HCT116 (cell line): Measurements from ENCODE around the gene PTGR3. TPM values are rescaled to one million over a fixed set of nuclear protein-coding genes. Genes with fewer than 3 reads are reported as not detected.

Source experiments
- ATAC-seq: fragments of 200-7000 bp; cut with Tn5 transposase; 2 replicates; pipeline ENCODE4 v1.9.1; 2020; ENCODE audit warnings: mild to moderate bottlenecking, moderate library complexity
- BruUV-seq: library from RNA; stranded (reverse); fragments of 400-500 nt; replicated peaks from 2 replicates; lab custom pipeline; 2021; lab: Mats Ljungman, UMichigan
- CTCF ChIA-PET: fragments of 300-600 bp; sonication (Branson Sonifier 250); formaldehyde crosslinking; loops from one replicate; lab custom pipeline; 2021; ENCODE audit warnings: antibody characterized with exemption; lab: Charles Lee
- POLR2A ChIA-PET: fragments of 300-600, 350-600 bp; sonication (Branson Sonifier 250); formaldehyde crosslinking; loops from one replicate; lab custom pipeline; 2021; ENCODE audit warnings: antibody characterized with exemption; lab: Charles Lee
- RAD21 ChIA-PET, 2 experiments: fragments of 300-600 bp; sonication (Branson Sonifier 250); formaldehyde crosslinking; loops; one replicate each; lab custom pipeline; 2023; ENCODE audit warnings: low total read pairs in 2 of 2; ENCODE audit not compliant: uncharacterized antibody in 2 of 2, unreplicated experiment in 2 of 2, low non-redundant PET in 1 of 2; lab: Charles Lee
- DNase-seq: peaks from one replicate; pipeline ENCODE4 v3.0.0-alpha.2; 2010; ENCODE audit warnings: low read depth, low spot score
- H2AFZ ChIP-seq: fragments of 200-600 bp; shearing (Covaris generic), sonication (generic); 2 replicates; pipeline ENCODE4 v1.6.1; 2017; ENCODE audit warnings: low read depth, mixed run types, mixed read lengths, antibody characterized with exemption, low read length; ENCODE audit not compliant: poor library complexity, severe bottlenecking
- H3K27ac ChIP-seq: 2 replicates; pipeline ENCODE4 v1.5.1; 2012; ENCODE audit warnings: low read depth, low read length
- H3K27me3 ChIP-seq: fragments of 200-600 bp; sonication (generic); 2 replicates; pipeline ENCODE4 v1.6.1; 2016; ENCODE audit warnings: mixed run types, low read length, mixed read lengths; ENCODE audit not compliant: insufficient read depth
- H3K36me3 ChIP-seq, 2 experiments: fragments of 200-500 bp in 1 of 2; fragments of 200-600 bp in 1 of 2; sonication (Bioruptor generic) in 1 of 2; sonication (generic) in 1 of 2; 2 replicates each; pipeline versions ENCODE4 v1.5.1 to v1.6.1; 2014 to 2016; ENCODE audit warnings: low read length in 2 of 2, inconsistent platforms in 1 of 2, mixed read lengths in 1 of 2, mixed run types in 1 of 2; ENCODE audit not compliant: insufficient read depth in 2 of 2, control insufficient read depth in 1 of 2
- H3K4me1 ChIP-seq, 2 experiments: fragments of 200-600 bp in 1 of 2; sonication (generic) in 1 of 2; 2 replicates each; pipeline versions ENCODE4 v1.5.1 to v1.6.1; 2012 to 2017; ENCODE audit warnings: low read length in 2 of 2, inconsistent platforms in 1 of 2, mild to moderate bottlenecking in 1 of 2, mixed read lengths in 1 of 2, mixed run types in 1 of 2, moderate library complexity in 1 of 2; ENCODE audit not compliant: insufficient read depth in 2 of 2, control insufficient read depth in 1 of 2
- H3K4me2 ChIP-seq: fragments of 200-600 bp; sonication (generic); 2 replicates; pipeline ENCODE4 v1.6.1; 2017; ENCODE audit warnings: mixed run types, low read length, mixed read lengths
- H3K4me3 ChIP-seq, 2 experiments: fragments of 200-600 bp in 1 of 2; sonication (generic) in 1 of 2; replicated peaks in 1 of 2; 2 replicates each; pipeline ENCODE4 v1.5.1; 2011 to 2016; ENCODE audit warnings: low read length in 2 of 2, control low read depth in 1 of 2, low read depth in 1 of 2, mild to moderate bottlenecking in 1 of 2, mixed read lengths in 1 of 2, mixed run types in 1 of 2
- H3K79me2 ChIP-seq: fragments of 200-600 bp; sonication (generic); 2 replicates; pipeline ENCODE4 v1.6.1; 2017; ENCODE audit warnings: mild to moderate bottlenecking, mixed run types, low read length, moderate library complexity, mixed read lengths; ENCODE audit not compliant: insufficient read depth
- H3K9ac ChIP-seq: fragments of 200-600 bp; sonication (generic); 2 replicates; pipeline ENCODE4 v1.6.1; 2016; ENCODE audit warnings: low read length, mixed read lengths
- H3K9me2 ChIP-seq: fragments of 200-600 bp; sonication (generic), shearing (Covaris generic); 2 replicates; pipeline ENCODE4 v1.6.1; 2017; ENCODE audit warnings: mixed run types, mild to moderate bottlenecking, moderate library complexity; ENCODE audit not compliant: insufficient read depth
- H3K9me3 ChIP-seq, 2 experiments: fragments of 200-500 bp in 1 of 2; fragments of 200-600 bp in 1 of 2; sonication (Bioruptor generic) in 1 of 2; sonication (generic) in 1 of 2; 2 replicates each; pipeline ENCODE4 v1.6.1; 2014 to 2017; ENCODE audit warnings: low read length in 2 of 2, mixed read lengths in 2 of 2, inconsistent platforms in 1 of 2, low read depth in 1 of 2, mild to moderate bottlenecking in 1 of 2, mixed run types in 1 of 2, moderate library complexity in 1 of 2; ENCODE audit not compliant: control insufficient read depth in 1 of 2, insufficient read depth in 1 of 2
- H4K20me1 ChIP-seq: fragments of 200-600 bp; sonication (generic), shearing (Covaris generic); 2 replicates; pipeline ENCODE4 v1.6.1; 2017; ENCODE audit warnings: mixed run types, mild to moderate bottlenecking, moderate library complexity; ENCODE audit not compliant: insufficient read depth
- CBX3 ChIP-seq: IDR thresholded peaks from 2 replicates; pipeline ENCODE4 v1.6.1; 2012; ENCODE audit warnings: low read depth
- EGR1 ChIP-seq: IDR thresholded peaks from 2 replicates; pipeline ENCODE4 v1.6.1; 2012; ENCODE audit warnings: low read depth
- FOSL1 ChIP-seq: IDR thresholded peaks from 2 replicates; pipeline ENCODE4 v1.6.1; 2012; ENCODE audit warnings: low read depth
- RAD21 ChIP-seq: IDR thresholded peaks from 2 replicates; pipeline ENCODE4 v1.6.1; 2012; ENCODE audit warnings: low read depth, mild to moderate bottlenecking
- SIN3A ChIP-seq: IDR thresholded peaks from 2 replicates; pipeline ENCODE4 v1.6.1; 2012; ENCODE audit warnings: low read depth
- SP1 ChIP-seq: IDR thresholded peaks from 2 replicates; pipeline ENCODE4 v1.6.1; 2012; ENCODE audit warnings: low read depth
- SRF ChIP-seq: IDR thresholded peaks from 2 replicates; pipeline ENCODE4 v1.6.1; 2012; ENCODE audit warnings: low read depth
- intact Hi-C: fragments of 100-400 bp; cut with micrococcal nuclease; formaldehyde crosslinking; loops from 2 replicates; pipeline ENCODE4 v1.10.0; 2022
- total RNA-seq: library from RNA; stranded (reverse); gene quantifications from one replicate; pipeline ENCODE4 v1.2.1, GENCODE V29; 2021; ENCODE audit not compliant: unreplicated experiment
- TF ChIP-seq, protein P1 (sequence below): IDR thresholded peaks from 2 replicates; pipeline ENCODE4 v1.6.1; 2012; ENCODE audit warnings: low read depth
- TF ChIP-seq, protein P2 (sequence below): IDR thresholded peaks from 2 replicates; pipeline ENCODE4 v1.6.1; 2012

PTGR3 gene
- total RNA-seq, 1 experiment from 2014 or later = 25.3 TPM

DNA sequence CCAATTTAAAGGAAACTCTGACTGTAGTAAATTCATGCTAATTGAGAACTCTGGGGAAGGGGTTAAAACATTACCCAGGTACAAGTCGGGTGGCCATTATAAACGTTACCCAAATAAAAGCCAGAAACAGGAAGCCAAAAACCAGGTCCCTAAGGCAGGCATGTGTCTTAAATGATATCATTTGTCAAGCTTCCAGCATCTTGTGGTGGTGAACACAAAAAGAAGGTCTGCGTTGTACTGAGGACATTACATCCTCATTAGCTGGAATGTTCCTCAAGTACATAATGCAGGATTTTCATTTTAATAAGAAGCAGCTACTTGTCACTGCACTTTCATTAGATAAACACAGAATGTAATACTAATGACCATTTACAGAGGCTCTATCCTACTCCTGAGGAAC is 10.9 kb downstream of the PTGR3 start:
- ChIA-PET CTCF (no interaction called here), RAD21 (no interaction called here), POLR2A (no interaction called here)
- ATAC-seq (no peak), DNase-seq (no peak)
- no TSS peak for BruUV-seq
- H3K27ac ChIP-seq = no peak overlapping the region
- no peak overlapping the region for H3K4me3 ChIP-seq
- H3K27me3 ChIP-seq = no peaks in the 10 kb centered on the region
- H3K9me3 ChIP-seq = no peaks in the 10 kb centered on the region
- H4K20me1 ChIP-seq = no peaks in the 10 kb centered on the region
- TF ChIP-seq RAD21 = no peak
- TF ChIP-seq, protein P1, sequence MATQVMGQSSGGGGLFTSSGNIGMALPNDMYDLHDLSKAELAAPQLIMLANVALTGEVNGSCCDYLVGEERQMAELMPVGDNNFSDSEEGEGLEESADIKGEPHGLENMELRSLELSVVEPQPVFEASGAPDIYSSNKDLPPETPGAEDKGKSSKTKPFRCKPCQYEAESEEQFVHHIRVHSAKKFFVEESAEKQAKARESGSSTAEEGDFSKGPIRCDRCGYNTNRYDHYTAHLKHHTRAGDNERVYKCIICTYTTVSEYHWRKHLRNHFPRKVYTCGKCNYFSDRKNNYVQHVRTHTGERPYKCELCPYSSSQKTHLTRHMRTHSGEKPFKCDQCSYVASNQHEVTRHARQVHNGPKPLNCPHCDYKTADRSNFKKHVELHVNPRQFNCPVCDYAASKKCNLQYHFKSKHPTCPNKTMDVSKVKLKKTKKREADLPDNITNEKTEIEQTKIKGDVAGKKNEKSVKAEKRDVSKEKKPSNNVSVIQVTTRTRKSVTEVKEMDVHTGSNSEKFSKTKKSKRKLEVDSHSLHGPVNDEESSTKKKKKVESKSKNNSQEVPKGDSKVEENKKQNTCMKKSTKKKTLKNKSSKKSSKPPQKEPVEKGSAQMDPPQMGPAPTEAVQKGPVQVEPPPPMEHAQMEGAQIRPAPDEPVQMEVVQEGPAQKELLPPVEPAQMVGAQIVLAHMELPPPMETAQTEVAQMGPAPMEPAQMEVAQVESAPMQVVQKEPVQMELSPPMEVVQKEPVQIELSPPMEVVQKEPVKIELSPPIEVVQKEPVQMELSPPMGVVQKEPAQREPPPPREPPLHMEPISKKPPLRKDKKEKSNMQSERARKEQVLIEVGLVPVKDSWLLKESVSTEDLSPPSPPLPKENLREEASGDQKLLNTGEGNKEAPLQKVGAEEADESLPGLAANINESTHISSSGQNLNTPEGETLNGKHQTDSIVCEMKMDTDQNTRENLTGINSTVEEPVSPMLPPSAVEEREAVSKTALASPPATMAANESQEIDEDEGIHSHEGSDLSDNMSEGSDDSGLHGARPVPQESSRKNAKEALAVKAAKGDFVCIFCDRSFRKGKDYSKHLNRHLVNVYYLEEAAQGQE = no peak
- TF ChIP-seq SP1 = no peak
- TF ChIP-seq SRF = no peak
- TF ChIP-seq CBX3 = no peak
- TF ChIP-seq, protein P2, sequence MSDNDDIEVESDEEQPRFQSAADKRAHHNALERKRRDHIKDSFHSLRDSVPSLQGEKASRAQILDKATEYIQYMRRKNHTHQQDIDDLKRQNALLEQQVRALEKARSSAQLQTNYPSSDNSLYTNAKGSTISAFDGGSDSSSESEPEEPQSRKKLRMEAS = no peak
- TF ChIP-seq EGR1 = no peak
- no peak for TF ChIP-seq SIN3A
- no peak for TF ChIP-seq FOSL1
- H2AFZ ChIP-seq = no peak overlapping the region
- H3K36me3 ChIP-seq = peaks cover 5 to 7% of the 10 kb centered on the region in 2 experiments; a peak in 2 of 4 replicates
- intact Hi-C loops = no loop called here
- peaks cover 13% of the 10 kb centered on the region for H3K79me2 ChIP-seq
- no peak overlapping the region for H3K4me2 ChIP-seq
- H3K9ac ChIP-seq = no peak overlapping the region
- H3K4me1 ChIP-seq = no peaks in the 10 kb centered on the region
- H3K9me2 ChIP-seq = no peaks in the 10 kb centered on the region
